NCI-H2196 (cell line): ENCODE results near the gene EPG5.

Experiments used
- DNase-seq: peaks from one replicate; lab custom pipeline; 2025; ENCODE audit not compliant: unreplicated experiment; lab: John Stamatoyannopoulos, UW

Gene EPG5

GRCh38 chr18:45920367-45920766, 46.8 kb downstream of the EPG5 start:
- peak; percentile 77 for DNase-seq

- no peak for DNase-seq
Measured at GRCh38 chr18:45916302-45916701, 50.8 kb downstream of the EPG5 start.

DNA sequence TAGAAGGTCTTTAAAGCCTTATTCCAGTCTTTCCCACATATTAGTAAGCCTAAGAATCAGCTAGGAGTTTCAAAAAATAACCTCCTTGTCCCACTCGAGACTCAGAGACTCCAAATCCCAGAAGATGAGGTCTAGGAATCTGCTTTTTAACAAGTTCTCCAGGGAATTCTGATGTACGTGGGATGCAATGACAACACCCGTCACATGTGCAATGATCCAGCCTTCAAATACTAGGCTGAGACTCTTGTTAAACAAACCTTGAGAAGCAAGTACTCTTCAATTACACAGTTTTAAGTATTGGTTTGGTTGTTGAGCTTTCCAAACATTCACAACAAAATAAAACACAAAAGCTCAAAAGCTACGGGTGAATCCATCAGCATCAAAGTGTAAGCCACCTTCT, 53.9 kb downstream of the EPG5 start:
- no peak for DNase-seq

DNA sequence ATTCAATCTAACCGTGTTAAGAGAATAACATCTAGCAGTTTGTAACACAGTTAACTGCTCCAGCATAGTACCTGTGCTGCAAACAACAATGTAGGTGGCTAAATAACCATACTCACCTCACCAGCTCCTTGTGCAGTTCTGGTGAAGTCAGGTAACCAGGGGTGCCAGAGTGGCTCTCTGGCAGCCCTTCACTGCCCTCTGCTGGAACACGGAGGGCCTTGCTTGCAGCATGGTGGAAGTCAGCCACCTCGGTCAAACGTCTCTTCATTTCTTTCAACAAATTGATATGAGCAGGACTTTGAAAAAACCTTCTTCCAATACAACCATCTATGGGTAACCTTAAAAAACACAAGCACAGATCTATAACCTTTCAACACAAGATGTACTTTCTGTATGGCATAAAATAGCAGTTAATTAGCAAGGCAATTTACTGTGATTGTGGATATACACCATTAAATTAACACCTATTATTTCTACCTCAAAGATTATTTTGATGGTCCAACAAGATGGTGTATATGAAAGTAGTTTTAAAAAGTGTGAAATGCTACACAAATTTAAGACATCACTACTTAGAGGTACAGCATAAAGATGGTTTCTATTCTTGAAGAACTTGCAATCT, 56.6 kb downstream of the EPG5 start:
- DNase-seq = peak; percentile 74

GRCh38 chr18:45901654-45902210, 65.4 kb downstream of the EPG5 start:
- no peak for DNase-seq

DNA sequence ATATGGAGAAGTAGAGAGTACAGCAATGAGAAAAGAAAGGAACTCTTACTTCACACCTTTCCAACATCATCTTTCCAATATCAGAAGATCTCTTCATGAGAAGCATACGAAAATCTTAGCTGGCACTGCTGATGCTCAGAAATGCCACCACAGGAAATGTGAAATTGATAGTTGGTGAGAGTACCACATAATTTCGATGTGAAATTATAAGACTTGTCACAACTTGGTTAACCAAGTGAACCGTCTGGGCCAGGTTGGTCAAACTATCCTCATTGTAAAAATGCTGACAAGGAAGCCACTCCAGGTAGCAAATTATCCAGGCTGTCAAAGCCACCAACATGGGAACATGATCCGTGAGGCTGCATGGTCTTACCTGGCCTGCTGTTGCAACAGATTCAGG, 66.5 kb downstream of the EPG5 start:
- no peak for DNase-seq

GRCh38 chr18:45896991-45897390, 70.1 kb downstream of the EPG5 start:
- no peak for DNase-seq

GRCh38 chr18:45896452-45896851, 70.7 kb downstream of the EPG5 start:
- no peak for DNase-seq

DNA sequence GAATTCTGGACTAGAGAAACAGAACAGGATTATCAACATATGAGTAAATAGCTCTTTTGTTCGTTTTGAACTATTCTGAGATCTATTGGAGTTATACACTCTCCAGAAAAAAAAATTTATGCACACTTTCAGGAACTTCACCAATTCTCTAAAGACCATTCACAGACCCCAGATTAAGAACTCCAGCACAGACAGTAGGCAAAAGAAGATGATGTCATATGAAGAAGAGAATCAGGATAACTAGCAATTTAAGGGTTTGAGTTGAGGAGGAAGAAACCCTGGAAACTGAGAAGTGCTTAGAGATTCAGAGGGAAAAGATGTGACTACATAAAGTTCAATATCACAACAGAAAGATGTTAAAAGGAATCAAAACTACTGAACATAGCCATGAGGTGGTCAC, 71.8 kb downstream of the EPG5 start:
- no peak for DNase-seq

- DNase-seq = no peak
Measured at GRCh38 chr18:45894818-45895217, 72.3 kb downstream of the EPG5 start.

GRCh38 chr18:45891806-45892205, 75.3 kb downstream of the EPG5 start:
- DNase-seq = no peak

- no peak for DNase-seq
Measured at GRCh38 chr18:45890606-45891005, 76.5 kb downstream of the EPG5 start.

DNA sequence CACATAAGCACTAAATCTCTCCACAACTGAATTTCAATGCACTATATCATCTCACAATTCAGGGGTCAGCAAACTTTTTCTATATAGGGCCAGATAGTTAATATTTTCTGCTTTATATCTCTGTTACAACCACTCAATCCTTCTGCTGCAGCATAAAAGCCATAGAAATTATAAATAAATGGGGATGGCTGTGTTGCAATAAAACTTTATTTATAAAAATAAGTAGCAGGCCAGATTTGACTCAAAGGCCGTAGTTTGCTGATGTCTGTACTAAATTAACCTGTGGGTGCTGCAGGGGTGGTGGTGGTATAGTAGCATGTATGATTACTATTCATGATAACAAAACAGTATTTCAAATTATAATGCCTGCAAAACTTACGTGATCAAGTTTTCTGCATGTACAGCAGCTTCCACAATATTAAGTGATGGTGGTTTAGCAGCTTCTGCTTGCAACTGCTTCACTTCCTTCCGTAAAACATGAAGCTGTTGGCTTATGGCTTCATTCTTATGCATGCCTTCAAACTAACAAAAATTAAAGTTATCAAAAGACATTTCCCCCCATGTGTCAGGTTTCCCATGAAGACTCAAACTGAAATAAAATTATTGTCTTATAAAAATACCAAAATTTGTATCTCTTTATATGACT, 77.6 kb downstream of the EPG5 start:
- DNase-seq = no peak

- no peak for DNase-seq
Measured at GRCh38 chr18:45887585-45887984, 79.5 kb downstream of the EPG5 start.

- DNase-seq = no peak
Measured at GRCh38 chr18:45880876-45881558, 86.1 kb downstream of the EPG5 start.

DNA sequence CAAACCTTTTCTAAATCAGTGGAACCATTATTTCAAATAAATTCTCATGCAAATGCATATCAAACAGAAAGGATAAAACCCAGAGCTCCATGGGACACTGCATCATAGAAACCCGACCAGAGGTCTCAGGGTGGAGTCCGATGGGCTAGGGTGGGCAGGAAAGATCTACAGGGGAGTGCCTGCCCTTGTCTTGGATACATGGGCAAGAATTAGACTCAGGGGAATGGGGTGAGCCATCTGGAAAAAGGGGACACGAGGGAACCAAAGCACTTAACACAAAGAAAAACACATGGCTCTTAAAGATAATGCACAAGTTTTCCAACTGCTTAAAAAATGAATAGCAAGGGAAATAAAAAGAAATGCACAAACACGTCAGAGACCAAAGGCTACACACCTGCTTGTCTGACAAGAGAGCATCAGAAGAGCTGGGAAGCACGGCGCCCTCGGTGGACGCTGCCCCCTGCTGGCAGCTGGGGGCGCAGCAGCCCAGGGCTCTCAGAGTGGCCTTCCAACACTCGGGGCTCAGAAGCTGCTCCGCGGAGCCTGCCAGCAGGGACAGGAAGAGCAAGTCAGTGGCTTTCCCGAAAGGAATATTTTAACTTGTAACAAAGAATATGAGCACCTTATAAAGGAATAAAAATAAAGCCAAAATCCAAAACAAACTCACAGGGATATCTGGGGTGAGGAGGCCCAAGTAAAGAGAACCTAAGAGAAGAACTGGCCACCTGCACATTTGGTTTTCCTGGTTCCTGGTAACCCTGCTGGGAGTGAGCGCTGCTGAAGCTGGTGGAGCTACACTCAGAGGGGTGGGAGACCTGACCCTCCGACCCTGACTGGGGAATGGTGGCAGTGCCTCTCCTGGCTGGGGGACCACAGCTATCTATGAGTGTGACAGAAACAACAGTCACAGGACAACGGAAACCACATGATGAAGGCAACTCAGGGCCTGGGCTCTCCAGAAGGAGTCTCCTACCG, 87.2 kb downstream of the EPG5 start:
- DNase-seq = peak; percentile 85

- DNase-seq = no peak
Measured at GRCh38 chr18:45877403-45877802, 89.7 kb downstream of the EPG5 start.

DNA sequence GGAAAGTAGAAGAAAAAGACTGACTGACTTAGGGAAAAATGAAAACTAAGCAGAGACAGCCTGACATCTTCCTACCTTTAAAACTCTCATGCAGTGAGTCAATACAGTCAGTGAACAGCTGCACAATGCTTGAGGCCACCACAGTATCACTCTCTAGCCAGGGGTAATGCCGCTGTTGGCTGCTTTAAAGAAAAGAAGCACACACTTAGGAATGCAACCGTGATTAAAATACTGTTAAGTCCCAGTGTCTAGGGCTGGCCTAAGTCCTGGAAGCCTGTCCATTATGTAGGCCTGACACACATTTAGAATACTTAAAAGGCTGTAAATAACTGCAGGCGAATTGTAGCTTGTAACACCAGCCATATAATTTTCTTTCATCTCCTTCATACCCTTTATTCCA, 91.0 kb downstream of the EPG5 start:
- DNase-seq = no peak

- no peak for DNase-seq
Measured at GRCh38 chr18:45874491-45875184, 92.5 kb downstream of the EPG5 start.

- DNase-seq = no peak
Measured at GRCh38 chr18:45871431-45872084, 95.6 kb downstream of the EPG5 start.
